Suprapubic skin (tissue), 4 donors: ENCODE measurements around the gene TTI1.

Experiments used
- EP300 ChIP-seq: sonication (generic); formaldehyde crosslinking; IDR thresholded peaks from one replicate; pipeline ENCODE4 v1.6.1; 2017; ENCODE audit warnings: antibody characterized with exemption
- POLR2A ChIP-seq, 2 donors: fragments of 450-650 bp; IDR thresholded peaks; one replicate each; pipeline ENCODE4 v1.6.1; 2017; ENCODE audit warnings: antibody characterized with exemption in 2 of 2, mild to moderate bottlenecking in 2 of 2, moderate library complexity in 2 of 2
- POLR2AphosphoS5 ChIP-seq, 3 donors: sonication (generic); formaldehyde crosslinking; IDR thresholded peaks; one replicate each; pipeline ENCODE4 v1.6.1; 2017; ENCODE audit warnings: antibody characterized with exemption in 3 of 3
- TF ChIP-seq, protein P1 (sequence below), 2 donors: fragments of 200-600 bp in 1 of 2; fragments of 450-650 bp in 1 of 2; sonication (generic) in 1 of 2; IDR thresholded peaks; one replicate each; pipeline ENCODE4 v1.5.1; 2016 to 2019; ENCODE audit warnings: antibody characterized with exemption in 2 of 2, mild to moderate bottlenecking in 1 of 2, moderate library complexity in 1 of 2

DNA sequence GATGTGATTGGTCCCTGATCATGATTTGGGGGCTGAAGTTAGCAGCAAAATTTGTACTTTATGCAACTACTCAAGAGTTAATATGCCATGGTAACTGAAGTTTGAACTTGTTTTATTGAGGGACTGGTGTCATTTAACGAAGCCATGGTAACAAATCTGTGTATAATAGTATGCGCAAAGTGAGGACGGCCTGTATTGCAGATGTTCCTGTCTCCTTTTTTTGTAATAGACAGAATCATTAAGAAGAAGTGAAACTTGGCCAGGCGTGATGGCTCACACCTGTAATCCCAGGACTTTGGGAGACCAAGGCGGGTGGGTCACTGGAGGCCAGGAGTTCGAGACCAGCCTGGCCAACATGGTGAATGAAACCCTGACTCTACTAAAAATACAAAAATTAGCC lies 22.6 kb upstream of the TTI1 start:
- TF ChIP-seq, protein P1, sequence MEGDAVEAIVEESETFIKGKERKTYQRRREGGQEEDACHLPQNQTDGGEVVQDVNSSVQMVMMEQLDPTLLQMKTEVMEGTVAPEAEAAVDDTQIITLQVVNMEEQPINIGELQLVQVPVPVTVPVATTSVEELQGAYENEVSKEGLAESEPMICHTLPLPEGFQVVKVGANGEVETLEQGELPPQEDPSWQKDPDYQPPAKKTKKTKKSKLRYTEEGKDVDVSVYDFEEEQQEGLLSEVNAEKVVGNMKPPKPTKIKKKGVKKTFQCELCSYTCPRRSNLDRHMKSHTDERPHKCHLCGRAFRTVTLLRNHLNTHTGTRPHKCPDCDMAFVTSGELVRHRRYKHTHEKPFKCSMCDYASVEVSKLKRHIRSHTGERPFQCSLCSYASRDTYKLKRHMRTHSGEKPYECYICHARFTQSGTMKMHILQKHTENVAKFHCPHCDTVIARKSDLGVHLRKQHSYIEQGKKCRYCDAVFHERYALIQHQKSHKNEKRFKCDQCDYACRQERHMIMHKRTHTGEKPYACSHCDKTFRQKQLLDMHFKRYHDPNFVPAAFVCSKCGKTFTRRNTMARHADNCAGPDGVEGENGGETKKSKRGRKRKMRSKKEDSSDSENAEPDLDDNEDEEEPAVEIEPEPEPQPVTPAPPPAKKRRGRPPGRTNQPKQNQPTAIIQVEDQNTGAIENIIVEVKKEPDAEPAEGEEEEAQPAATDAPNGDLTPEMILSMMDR (IDR thresholded peaks at IDR 0.05), result no peak
- TF ChIP-seq EP300, result no peak
- TF ChIP-seq POLR2A (IDR thresholded peaks at IDR 0.05), result no peak
- no peak for TF ChIP-seq POLR2AphosphoS5 (IDR thresholded peaks at IDR 0.05)
